ENCODE measurements around the gene SMAD1.
"Not testable (repeated sequence)": the region's sequence is repeated elsewhere in the genome, so short reads cannot be mapped to it uniquely, and the experiment has no call there.

SMAD1 gene

GRCh38 chr4:145525291-145525740 is 43.7 kb downstream of the SMAD1 start:
- no peak for DNase-seq (ENCODE audit: low read depth in 1 of 2, low spot score in 1 of 2)

- DNase-seq (ENCODE audit: low read depth in 1 of 2, low spot score in 1 of 2): no peak
Measured at GRCh38 chr4:145527773-145528172, 46.1 kb downstream of the SMAD1 start.

- DNase-seq (ENCODE audit: low read depth in 1 of 2, low spot score in 1 of 2): no peak
Measured at GRCh38 chr4:145528601-145529000, 46.9 kb downstream of the SMAD1 start.

DNA sequence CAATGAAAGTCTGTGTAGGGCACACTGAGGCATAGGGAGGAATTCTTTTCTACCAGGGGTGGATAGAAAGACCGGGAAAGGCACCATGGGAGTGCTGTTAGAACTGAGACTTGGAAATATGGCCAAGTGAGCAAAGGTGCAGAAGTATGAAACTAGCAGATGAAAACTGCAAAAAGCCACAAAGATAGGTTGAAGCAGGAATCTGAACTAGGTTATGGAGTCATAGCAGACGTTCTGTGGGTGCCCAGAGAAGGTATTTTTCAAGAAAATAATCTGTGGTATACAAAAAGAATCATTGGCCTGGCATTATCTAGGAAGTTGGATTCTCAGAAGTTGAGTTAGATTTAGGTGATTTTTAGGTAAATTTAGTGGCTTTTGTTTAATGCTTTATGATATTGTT is 48.5 kb downstream of the SMAD1 start:
- DNase-seq (ENCODE audit: low read depth in 1 of 2, low spot score in 1 of 2): no peak

DNA sequence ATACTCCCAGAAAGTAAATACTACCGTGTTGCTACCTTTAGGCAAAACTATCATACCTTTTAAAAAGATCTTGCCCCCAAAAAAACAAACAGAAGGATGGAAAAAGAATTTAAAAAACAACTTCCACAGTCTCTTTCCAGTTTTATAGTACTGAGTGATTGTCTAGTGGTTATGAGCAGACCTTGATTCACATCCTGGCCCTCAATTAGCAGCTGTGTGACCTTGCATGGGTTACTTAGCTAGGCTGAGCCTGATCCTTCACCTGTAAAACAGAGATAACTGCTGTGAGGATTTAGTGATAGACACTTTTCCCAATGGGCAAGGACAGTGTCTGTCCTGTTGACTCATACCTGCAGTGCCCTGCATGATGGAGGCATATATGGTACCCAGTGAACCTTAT is 49.0 kb downstream of the SMAD1 start:
- DNase-seq (ENCODE audit: low read depth in 1 of 2, low spot score in 1 of 2): no peak

GRCh38 chr4:145531223-145531622 is 49.6 kb downstream of the SMAD1 start:
- DNase-seq (ENCODE audit: low read depth in 1 of 2, low spot score in 1 of 2): no peak

GRCh38 chr4:145531859-145532258 is 50.2 kb downstream of the SMAD1 start:
- DNase-seq (ENCODE audit: low read depth in 1 of 2, low spot score in 1 of 2): no peak

DNA sequence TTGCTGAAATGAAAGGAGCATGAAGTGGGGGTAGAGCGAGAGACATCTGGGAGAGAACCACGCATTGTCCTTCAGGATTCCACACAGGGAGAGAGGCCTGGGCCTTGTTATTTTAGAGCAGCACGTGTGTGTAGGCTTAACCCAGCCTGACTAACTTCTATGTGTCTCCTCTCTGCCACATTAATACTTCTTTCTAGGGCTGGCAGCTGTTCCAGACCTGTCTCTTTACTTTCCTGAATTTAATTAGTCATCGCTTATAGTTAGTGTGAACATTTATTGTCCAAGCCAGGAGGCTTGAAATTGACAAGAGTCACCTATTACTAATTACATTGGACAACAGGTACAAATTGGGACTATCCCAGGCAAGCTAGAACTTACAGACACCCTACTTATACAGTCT is 51.3 kb downstream of the SMAD1 start:
- no peak for DNase-seq (ENCODE audit: low read depth in 1 of 2, low spot score in 1 of 2)

- DNase-seq (ENCODE audit: low read depth in 1 of 2, low spot score in 1 of 2): not testable (repeated sequence)
Measured at GRCh38 chr4:145533415-145533814, 51.8 kb downstream of the SMAD1 start.

GRCh38 chr4:145533961-145534360 is 52.3 kb downstream of the SMAD1 start:
- DNase-seq (ENCODE audit: low read depth in 1 of 2, low spot score in 1 of 2): no peak

GRCh38 chr4:145535202-145535601 is 53.5 kb downstream of the SMAD1 start:
- DNase-seq (ENCODE audit: low read depth in 1 of 2, low spot score in 1 of 2): no peak

- no peak for DNase-seq (ENCODE audit: low read depth in 1 of 2, low spot score in 1 of 2)
Measured at GRCh38 chr4:145536044-145536443, 54.4 kb downstream of the SMAD1 start.

DNA sequence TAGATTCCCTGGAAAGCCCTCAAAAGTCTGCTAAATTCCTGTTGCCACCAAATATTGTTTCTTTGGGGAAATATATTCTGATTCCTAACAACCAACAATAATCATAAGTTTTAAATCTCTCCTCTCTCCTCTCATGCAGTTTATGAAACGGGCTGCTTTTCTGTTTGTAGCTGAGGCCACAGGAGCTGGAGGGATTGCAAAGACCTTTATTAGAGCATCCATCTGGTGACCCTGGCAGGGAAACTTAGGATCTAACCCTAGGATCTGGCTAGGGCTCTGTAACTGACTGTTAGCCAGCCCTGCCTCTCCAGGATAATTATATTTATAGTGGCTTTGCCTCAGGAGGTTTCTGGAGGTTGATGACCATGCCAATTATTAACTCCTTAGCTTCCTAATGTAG is 56.9 kb downstream of the SMAD1 start:
- DNase-seq (ENCODE audit: low read depth in 1 of 2, low spot score in 1 of 2): no peak

DNA sequence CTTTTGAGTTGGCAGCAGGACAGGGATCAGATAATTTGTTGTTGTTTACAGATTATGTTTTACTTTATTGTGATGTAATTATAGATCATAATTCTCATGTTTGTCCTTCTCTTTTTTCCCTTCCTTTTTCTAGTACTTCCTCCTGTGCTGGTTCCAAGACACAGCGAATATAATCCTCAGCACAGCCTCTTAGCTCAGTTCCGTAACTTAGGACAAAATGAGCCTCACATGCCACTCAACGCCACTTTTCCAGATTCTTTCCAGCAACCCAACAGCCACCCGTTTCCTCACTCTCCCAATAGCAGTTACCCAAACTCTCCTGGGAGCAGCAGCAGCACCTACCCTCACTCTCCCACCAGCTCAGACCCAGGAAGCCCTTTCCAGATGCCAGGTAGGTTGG is 58.0 kb downstream of the SMAD1 start:
- DNase-seq (ENCODE audit: low read depth in 1 of 2, low spot score in 1 of 2): no peak

GRCh38 chr4:145540235-145540634 is 58.6 kb downstream of the SMAD1 start:
- no peak for DNase-seq (ENCODE audit: low read depth in 1 of 2, low spot score in 1 of 2)

GRCh38 chr4:145541346-145541745 is 59.7 kb downstream of the SMAD1 start:
- no peak for DNase-seq (ENCODE audit: low read depth in 1 of 2, low spot score in 1 of 2)

- DNase-seq (ENCODE audit: low read depth in 1 of 2, low spot score in 1 of 2): no peak
Measured at GRCh38 chr4:145545031-145545430, 63.4 kb downstream of the SMAD1 start.

GRCh38 chr4:145545538-145546174 is 64.0 kb downstream of the SMAD1 start:
- no peak for DNase-seq (ENCODE audit: low read depth in 1 of 2, low spot score in 1 of 2)

- no peak for DNase-seq (ENCODE audit: low read depth in 1 of 2, low spot score in 1 of 2)
Measured at GRCh38 chr4:145546175-145546915, 64.7 kb downstream of the SMAD1 start.

DNA sequence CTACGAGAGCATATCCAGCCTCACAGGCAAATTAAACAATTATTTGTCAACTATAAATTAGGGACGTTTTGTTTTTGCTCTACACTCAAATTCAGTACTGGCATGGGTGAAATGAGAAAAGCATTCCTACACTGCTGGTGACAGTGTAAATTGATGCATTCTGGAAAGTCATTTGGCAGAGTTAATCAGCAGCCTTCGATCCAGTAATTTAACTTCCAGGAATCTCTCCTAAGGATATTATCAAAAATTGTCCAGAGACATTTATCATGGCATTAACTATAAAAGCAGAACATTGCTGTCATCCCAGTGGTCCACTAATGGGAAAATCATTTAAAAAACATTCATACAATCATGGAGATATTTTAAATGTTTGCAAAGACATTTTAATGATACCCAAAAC is 70.0 kb downstream of the SMAD1 start:
- no peak for DNase-seq (ENCODE audit: low read depth in 1 of 2, low spot score in 1 of 2)

DNA sequence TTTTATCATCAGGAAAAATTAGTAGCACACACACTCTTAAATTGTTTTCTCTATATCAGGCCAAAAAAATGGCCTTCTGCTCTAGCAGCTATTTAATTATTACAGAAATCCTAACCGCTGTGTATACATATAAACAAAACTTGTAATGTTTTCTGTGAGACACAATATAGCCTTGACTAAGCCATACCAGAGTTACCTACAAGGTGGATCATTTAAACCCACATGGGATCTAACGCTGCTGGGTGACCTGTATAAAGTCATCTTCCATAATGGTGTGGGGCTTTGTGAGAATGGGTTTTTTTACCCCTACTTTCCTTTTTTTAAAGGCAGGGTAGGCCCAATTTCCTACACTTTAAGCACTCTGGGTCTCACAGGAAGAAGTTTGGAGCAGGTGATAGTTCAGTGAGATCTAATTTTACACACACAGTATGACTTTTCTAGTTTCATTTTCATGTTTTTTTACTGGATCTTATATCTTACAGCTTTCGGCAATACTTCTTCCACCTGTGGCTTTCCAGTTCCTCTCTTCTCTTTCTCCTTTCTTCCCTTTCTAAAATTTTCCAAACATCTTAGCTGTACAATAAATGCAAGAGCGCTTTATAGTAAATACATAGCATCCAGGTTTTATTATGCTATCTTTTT is 70.6 kb downstream of the SMAD1 start:
- DNase-seq (ENCODE audit: low read depth in 1 of 2, low spot score in 1 of 2): no peak

- no peak for DNase-seq (ENCODE audit: low read depth in 1 of 2, low spot score in 1 of 2)
Measured at GRCh38 chr4:145553375-145553774, 71.7 kb downstream of the SMAD1 start.
